ENCODE data around the gene PIM1. TPM values are rescaled to one million over a fixed set of nuclear protein-coding genes. Genes with fewer than 3 reads are reported as not detected.
A peak's percentile ranks its signal among the peaks of the same experiment; 100 is the strongest.

The PIM1 gene
- total RNA-seq, 4 donors from 2014 or later = 136 to 173 (median 150) TPM

- WGBS, 2 donors = 32 to 40% methylated on average over 14 to 15 of the region's 15 CpGs
- intact Hi-C loops (cut with DNase I; ENCODE audit: low total_unique reads) = no loop called here
- no peak for DNase-seq (ENCODE audit: low spot score in 2 of 2)
- no peak overlapping the region for H3K4me3 ChIP-seq (ENCODE audit: low read depth, poor library complexity, severe bottlenecking)
- TF ChIP-seq CTCF (IDR thresholded peaks at IDR 0.05) (no peak), POLR2A (IDR thresholded peaks at IDR 0.05) (no peak)
These were observed 38.6 kb upstream of the PIM1 start for GRCh38 chr6:37131104-37131959.

- no peak for DNase-seq (ENCODE audit: low spot score in 2 of 2)
- intact Hi-C loops (cut with DNase I; ENCODE audit: low total_unique reads) = no loop called here
- H3K4me3 ChIP-seq (ENCODE audit: low read depth, poor library complexity, severe bottlenecking) = no peak overlapping the region
- TF ChIP-seq CTCF (IDR thresholded peaks at IDR 0.05) (no peak), POLR2A (IDR thresholded peaks at IDR 0.05) (no peak)
These were observed 38.0 kb upstream of the PIM1 start for GRCh38 chr6:37131960-37132253.

- no peak for DNase-seq (ENCODE audit: low spot score in 2 of 2)
- intact Hi-C loops (cut with DNase I; ENCODE audit: low total_unique reads) = no loop called here
- 68 to 75% methylated on average over 8 of the region's 8 CpGs for WGBS, 2 donors
- TF ChIP-seq CTCF (IDR thresholded peaks at IDR 0.05) (no peak), POLR2A (IDR thresholded peaks at IDR 0.05) (no peak)
- no peak overlapping the region for H3K4me3 ChIP-seq (ENCODE audit: low read depth, poor library complexity, severe bottlenecking)
These were observed 35.9 kb upstream of the PIM1 start for GRCh38 chr6:37134036-37134395.

GRCh38 chr6:37134396-37135191 lies 35.4 kb upstream of the PIM1 start:
- intact Hi-C loops (cut with DNase I; ENCODE audit: low total_unique reads) = no loop called here

More at GRCh38 chr6:37134396-37135191, 35.4 kb upstream of the PIM1 start:
- DNase-seq (ENCODE audit: low spot score in 2 of 2) = peak; percentile 69 to 87
- 50 to 56% methylated on average over 11 of the region's 11 CpGs for WGBS, 2 donors
- H3K4me3 ChIP-seq (ENCODE audit: low read depth, poor library complexity, severe bottlenecking) = no peak overlapping the region
- TF ChIP-seq POLR2A (IDR thresholded peaks at IDR 0.05) (no peak), CTCF (IDR thresholded peaks at IDR 0.05) (no peak)

All from lower leg skin (tissue), 4 donors.